RKO (cell line): Measurements from ENCODE around the gene EZH2.

ENCODE experiments used
- DNase-seq: peaks from one replicate; pipeline ENCODE4 v3.0.0-alpha.2; 2016; ENCODE audit warnings: low spot score

EZH2 gene

GRCh38 chr7:148806187-148806586 is 77.9 kb downstream of the EZH2 start:
- DNase-seq, result no peak

GRCh38 chr7:148804343-148805235 is 79.5 kb downstream of the EZH2 start:
- no peak for DNase-seq

GRCh38 chr7:148803094-148803493 is 81.0 kb downstream of the EZH2 start:
- no peak for DNase-seq

- DNase-seq, result no peak
Measured at GRCh38 chr7:148802101-148802493, 82.0 kb downstream of the EZH2 start.

GRCh38 chr7:148800677-148801076 is 83.4 kb downstream of the EZH2 start:
- no peak for DNase-seq

- no peak for DNase-seq
Measured at GRCh38 chr7:148799893-148800555, 84.1 kb downstream of the EZH2 start.

- no peak for DNase-seq
Measured at GRCh38 chr7:148796841-148797240, 87.2 kb downstream of the EZH2 start.

- DNase-seq, result no peak
Measured at GRCh38 chr7:148794476-148794875, 89.6 kb downstream of the EZH2 start.

- DNase-seq, result no peak
Measured at GRCh38 chr7:148793590-148793989, 90.5 kb downstream of the EZH2 start.

- no peak for DNase-seq
Measured at GRCh38 chr7:148791546-148791945, 92.5 kb downstream of the EZH2 start.

- no peak for DNase-seq
Measured at GRCh38 chr7:148790850-148791249, 93.2 kb downstream of the EZH2 start.

- DNase-seq, result no peak
Measured at GRCh38 chr7:148790131-148790726, 93.9 kb downstream of the EZH2 start.

- DNase-seq, result no peak
Measured at GRCh38 chr7:148789220-148789619, 94.9 kb downstream of the EZH2 start.

- DNase-seq, result no peak
Measured at GRCh38 chr7:148787571-148788295, 96.4 kb downstream of the EZH2 start.

- no peak for DNase-seq
Measured at GRCh38 chr7:148783801-148784527, 100.1 kb downstream of the EZH2 start.

GRCh38 chr7:148782757-148783456 is 101.2 kb downstream of the EZH2 start:
- no peak for DNase-seq

- no peak for DNase-seq
Measured at GRCh38 chr7:148774471-148774870, 109.6 kb downstream of the EZH2 start.

- no peak for DNase-seq
Measured at GRCh38 chr7:148773334-148773733, 110.8 kb downstream of the EZH2 start.

- peak; percentile 99 for DNase-seq
Measured at GRCh38 chr7:148772297-148773089, 111.6 kb downstream of the EZH2 start.

- DNase-seq, result no peak
Measured at GRCh38 chr7:148770004-148770403, 114.1 kb downstream of the EZH2 start.
